ENCODE data around the gene ZNF182. TPM values are rescaled to one million over a fixed set of nuclear protein-coding genes. Genes with fewer than 3 reads are reported as not detected.

The ZNF182 gene
- total RNA-seq, 1 experiment from 2014 or later: 8.1 TPM

DNA sequence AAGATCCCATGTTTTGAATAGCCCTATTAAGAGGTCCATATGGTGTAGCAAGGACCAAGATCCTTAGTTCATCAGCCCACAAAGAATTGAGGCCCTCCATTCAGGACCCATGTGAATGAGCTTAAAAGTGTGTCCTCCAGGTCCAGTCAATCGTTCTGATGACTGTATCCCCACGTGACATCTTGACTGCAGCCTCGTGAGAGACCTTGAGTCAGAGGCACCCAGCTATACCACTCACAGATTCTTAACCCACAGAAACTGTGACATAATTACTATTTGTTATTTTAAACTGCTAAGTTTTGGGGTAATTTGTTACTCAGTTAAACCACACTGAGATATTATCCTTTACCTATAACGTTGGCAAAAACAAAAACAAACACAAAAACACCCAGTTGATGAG is 62.4 kb downstream of the ZNF182 start:
- BruUV-seq (replicated peaks): no TSS peak
- H3K4me1 Mint-ChIP-seq (ENCODE audit: low read depth, unreplicated experiment): no peaks in the 10 kb centered on the region
- H3K27me3 Mint-ChIP-seq (ENCODE audit: unreplicated experiment): no peaks in the 10 kb centered on the region
- no peak overlapping the region for H3K27ac Mint-ChIP-seq (ENCODE audit: unreplicated experiment)
- CTCF ChIA-PET: no interaction called here
- no peak for TF ChIP-seq CTCF (IDR thresholded peaks at IDR 0.05; ENCODE audit: unreplicated experiment)
- no peak overlapping the region for H3K4me3 Mint-ChIP-seq (ENCODE audit: low read depth, unreplicated experiment)
- no peaks in the 10 kb centered on the region for H3K36me3 Mint-ChIP-seq (ENCODE audit: insufficient read depth, unreplicated experiment)
- DNase-seq: no peak
- H3K9me3 Mint-ChIP-seq (ENCODE audit: low read depth, unreplicated experiment): peaks cover 4% of the 10 kb centered on the region
- intact Hi-C loops (cut with micrococcal nuclease; ENCODE audit: unreplicated experiment): no loop called here

- H3K27ac Mint-ChIP-seq (ENCODE audit: unreplicated experiment): no peak overlapping the region
Observed at GRCh38 chrX:47940448-47940847, 63.3 kb downstream of the ZNF182 start.

GRCh38 chrX:47936940-47937317 is 66.9 kb downstream of the ZNF182 start:
- no peaks in the 10 kb centered on the region for H3K9me3 Mint-ChIP-seq (ENCODE audit: low read depth, unreplicated experiment)
- no peak for TF ChIP-seq CTCF (IDR thresholded peaks at IDR 0.05; ENCODE audit: unreplicated experiment)
- no peak overlapping the region for H3K27ac Mint-ChIP-seq (ENCODE audit: unreplicated experiment)
- H3K4me1 Mint-ChIP-seq (ENCODE audit: low read depth, unreplicated experiment): no peaks in the 10 kb centered on the region
- BruUV-seq (replicated peaks): no TSS peak
- DNase-seq: no peak
- H3K36me3 Mint-ChIP-seq (ENCODE audit: insufficient read depth, unreplicated experiment): no peaks in the 10 kb centered on the region
- intact Hi-C loops (cut with micrococcal nuclease; ENCODE audit: unreplicated experiment): no loop called here
- H3K4me3 Mint-ChIP-seq (ENCODE audit: low read depth, unreplicated experiment): peak overlapping the region; percentile 46
- CTCF ChIA-PET: interaction anchor here (0.7 kb wide), 1 partner anchor 46 kb away, joined by 3 read pairs; no protein-coding TSS in a partner anchor
- no peaks in the 10 kb centered on the region for H3K27me3 Mint-ChIP-seq (ENCODE audit: unreplicated experiment)

More at GRCh38 chrX:47940448-47940847, 63.3 kb downstream of the ZNF182 start:
- CTCF ChIA-PET: no interaction called here
- no peak overlapping the region for H3K4me3 Mint-ChIP-seq (ENCODE audit: low read depth, unreplicated experiment)
- H3K9me3 Mint-ChIP-seq (ENCODE audit: low read depth, unreplicated experiment): peaks cover 4% of the 10 kb centered on the region
- intact Hi-C loops (cut with micrococcal nuclease; ENCODE audit: unreplicated experiment): no loop called here
- no TSS peak for BruUV-seq (replicated peaks)
- no peaks in the 10 kb centered on the region for H3K36me3 Mint-ChIP-seq (ENCODE audit: insufficient read depth, unreplicated experiment)
- DNase-seq: no peak
- no peak for TF ChIP-seq CTCF (IDR thresholded peaks at IDR 0.05; ENCODE audit: unreplicated experiment)
- H3K27me3 Mint-ChIP-seq (ENCODE audit: unreplicated experiment): no peaks in the 10 kb centered on the region
- H3K4me1 Mint-ChIP-seq (ENCODE audit: low read depth, unreplicated experiment): no peaks in the 10 kb centered on the region

GRCh38 chrX:47936224-47936939 is 67.4 kb downstream of the ZNF182 start:
- CTCF ChIA-PET: interaction anchor here (0.7 kb wide), 1 partner anchor 45 kb away, joined by 3 read pairs; no protein-coding TSS in a partner anchor
- no TSS peak for BruUV-seq (replicated peaks)
- intact Hi-C loops (cut with micrococcal nuclease; ENCODE audit: unreplicated experiment): no loop called here

More at GRCh38 chrX:47936224-47936939, 67.4 kb downstream of the ZNF182 start:
- no peaks in the 10 kb centered on the region for H3K9me3 Mint-ChIP-seq (ENCODE audit: low read depth, unreplicated experiment)
- H3K36me3 Mint-ChIP-seq (ENCODE audit: insufficient read depth, unreplicated experiment): no peaks in the 10 kb centered on the region
- no peak for DNase-seq
- H3K4me1 Mint-ChIP-seq (ENCODE audit: low read depth, unreplicated experiment): no peaks in the 10 kb centered on the region
- H3K4me3 Mint-ChIP-seq (ENCODE audit: low read depth, unreplicated experiment): peak overlapping the region; percentile 46
- H3K27ac Mint-ChIP-seq (ENCODE audit: unreplicated experiment): no peak overlapping the region
- no peaks in the 10 kb centered on the region for H3K27me3 Mint-ChIP-seq (ENCODE audit: unreplicated experiment)
- no peak for TF ChIP-seq CTCF (IDR thresholded peaks at IDR 0.05; ENCODE audit: unreplicated experiment)

All from Calu3 (cell line).